HFFc6 (cell line): ENCODE measurements around the gene RBFOX2. TPM values are rescaled to one million over a fixed set of nuclear protein-coding genes. Genes with fewer than 3 reads are reported as not detected.
A peak's percentile ranks its signal among the peaks of the same experiment; 100 is the strongest.

ENCODE experiments used
- DNase-seq: peaks from one replicate; pipeline ENCODE4 v3.0.0-alpha.2; 2018
- H3K27ac Mint-ChIP-seq: 2 replicates; pipeline ENCODE4 v1.8.0; 2020; ENCODE audit warnings: mild to moderate bottlenecking, mixed read lengths
- H3K27me3 Mint-ChIP-seq: 2 replicates; pipeline ENCODE4 v1.8.0; 2021; ENCODE audit warnings: mild to moderate bottlenecking, moderate library complexity, mixed read lengths; ENCODE audit not compliant: insufficient read depth
- H3K36me3 Mint-ChIP-seq: 2 replicates; pipeline ENCODE4 v1.8.0; 2021; ENCODE audit warnings: low read depth, mixed read lengths
- H3K4me1 Mint-ChIP-seq: 2 replicates; pipeline ENCODE4 v1.8.0; 2020; ENCODE audit warnings: low read depth, mixed read lengths
- H3K4me3 Mint-ChIP-seq: 2 replicates; pipeline ENCODE4 v1.8.0; 2020; ENCODE audit warnings: mild to moderate bottlenecking, moderate library complexity, mixed read lengths
- H3K9me3 Mint-ChIP-seq: 2 replicates; pipeline ENCODE4 v1.8.0; 2020; ENCODE audit warnings: mild to moderate bottlenecking, mixed read lengths
- CTCF ChIP-seq: fragments of 200-600 bp; sonication (generic); IDR thresholded peaks from 2 replicates; pipeline ENCODE4 v1.5.0; 2021; ENCODE audit warnings: antibody characterized with exemption, mild to moderate bottlenecking
- total RNA-seq, 6 experiments: library from RNA; stranded (reverse); fragmentation: NEBNext Ultra II Directional; extraction: Animal tissue kit (Norgen Biotek cat#: 25700); gene quantifications; 2 replicates in 1 of 6; 3 replicates in 5 of 6; pipeline ENCODE4 v1.2.3, GENCODE V29; 2021

Gene RBFOX2
- total RNA-seq, 6 experiments from 2014 or later, result 139 to 165 (median 155) TPM

GRCh38 chr22:35910003-35910769 is 118.4 kb downstream of the RBFOX2 start:
- Mint-ChIP-seq H3K4me1 (peaks cover 69% of the 10 kb centered on the region), H3K4me3 (0 out of 2 replicates have a peak overlapping the region, but pooled peaks have one; percentile 13), H3K9me3 (no peaks in the 10 kb centered on the region), H3K27me3 (no peaks in the 10 kb centered on the region; the same call in 1 of the 2 replicates), H3K27ac (peak overlapping the region; percentile 62), H3K36me3 (no peaks in the 10 kb centered on the region)
- no peak for DNase-seq
- TF ChIP-seq CTCF, result no peak

- no peaks in the 10 kb centered on the region for H3K36me3 Mint-ChIP-seq
- no peak for DNase-seq
- no peaks in the 10 kb centered on the region for H3K9me3 Mint-ChIP-seq
- H3K27ac Mint-ChIP-seq, result 0 out of 2 replicates have a peak overlapping the region, but pooled peaks have one; percentile 24
- no peak for TF ChIP-seq CTCF
- no peaks in the 10 kb centered on the region; the same call in 1 of the 2 replicates for H3K27me3 Mint-ChIP-seq
- peaks cover 67% of the 10 kb centered on the region for H3K4me1 Mint-ChIP-seq
- no peak overlapping the region for H3K4me3 Mint-ChIP-seq
These were observed 122.7 kb downstream of the RBFOX2 start for GRCh38 chr22:35905894-35906293.

- no peak for TF ChIP-seq CTCF
- peaks cover 67% of the 10 kb centered on the region for H3K4me1 Mint-ChIP-seq
These were observed 123.9 kb downstream of the RBFOX2 start for GRCh38 chr22:35904752-35905151.

GRCh38 chr22:35904336-35904692 is 124.3 kb downstream of the RBFOX2 start:
- no peak overlapping the region for H3K4me3 Mint-ChIP-seq

More at GRCh38 chr22:35904752-35905151, 123.9 kb downstream of the RBFOX2 start:
- no peak for DNase-seq
- H3K27ac Mint-ChIP-seq, result no peak overlapping the region
- H3K4me3 Mint-ChIP-seq, result no peak overlapping the region
- no peaks in the 10 kb centered on the region; the same call in 1 of the 2 replicates for H3K27me3 Mint-ChIP-seq
- H3K36me3 Mint-ChIP-seq, result no peaks in the 10 kb centered on the region
- no peaks in the 10 kb centered on the region for H3K9me3 Mint-ChIP-seq

More at GRCh38 chr22:35904336-35904692, 124.3 kb downstream of the RBFOX2 start:
- no peaks in the 10 kb centered on the region; the same call in 1 of the 2 replicates for H3K27me3 Mint-ChIP-seq
- no peaks in the 10 kb centered on the region for H3K36me3 Mint-ChIP-seq
- no peak for DNase-seq
- TF ChIP-seq CTCF, result no peak
- H3K9me3 Mint-ChIP-seq, result no peaks in the 10 kb centered on the region
- H3K4me1 Mint-ChIP-seq, result peaks cover 70% of the 10 kb centered on the region
- H3K27ac Mint-ChIP-seq, result no peak overlapping the region
